ENCODE results near the gene LRCH1.

GRCh38 chr13:46640843-46641242, 87.9 kb downstream of the LRCH1 start:
- no peak for TF ChIP-seq CTCF (optimal IDR thresholded peaks at IDR 0.05 in 1 of 3, IDR thresholded peaks at IDR 0.05 in 1 of 3, conservative IDR thresholded peaks at IDR 0.05 in 1 of 3; ENCODE audit: extremely low read depth in 1 of 3, insufficient read depth in 2 of 3, low read length in 3 of 3)
- TF ChIP-seq EZH2 (IDR thresholded peaks at IDR 0.05; ENCODE audit: low read length), result no peak
